IMR-90 (cell line): Measurements from ENCODE around the gene AJAP1. TPM values are rescaled to one million over a fixed set of nuclear protein-coding genes. Genes with fewer than 3 reads are reported as not detected.

Experiments used
- ATAC-seq: fragments of 200-7000 bp; cut with Tn5 transposase; 2 replicates; pipeline ENCODE4 v1.9.1; 2020; ENCODE audit warnings: low read depth, mild to moderate bottlenecking, moderate library complexity
- BruUV-seq: library from RNA; stranded (reverse); fragments of 400-500 nt; replicated peaks from 2 replicates; lab custom pipeline; 2021; lab: Mats Ljungman, UMichigan
- CTCF ChIA-PET: fragments of 300-600 bp; formaldehyde crosslinking; extraction: SDS; loops from one replicate; lab custom pipeline; 2021; ENCODE audit warnings: antibody characterized with exemption; lab: Yijun Ruan, JAX
- POLR2A ChIA-PET: fragments of 300-600 bp; sonication (Branson Sonifier 250); formaldehyde crosslinking; loops from one replicate; lab custom pipeline; 2022; ENCODE audit warnings: antibody characterized with exemption; ENCODE audit not compliant: unreplicated experiment; lab: Charles Lee
- DNase-seq: peaks from one replicate; pipeline ENCODE4 v3.0.0; 2013
- H2AFZ ChIP-seq: replicated peaks from 2 replicates; pipeline ENCODE3; 2013; ENCODE audit warnings: low read length, mild to moderate bottlenecking; ENCODE audit not compliant: poor library complexity
- H2AK5ac ChIP-seq: 2 replicates; pipeline ENCODE4 v1.6.1; 2013; ENCODE audit warnings: low read depth, low read length, inconsistent platforms
- H2AK9ac ChIP-seq: replicated peaks from 2 replicates; pipeline ENCODE3; 2013; ENCODE audit warnings: mild to moderate bottlenecking, low read depth, low read length, moderate library complexity; ENCODE audit not compliant: poor library complexity
- H2BK120ac ChIP-seq: 2 replicates; pipeline ENCODE4 v1.6.1; 2013; ENCODE audit warnings: low read depth, low read length, inconsistent platforms
- H2BK15ac ChIP-seq: 3 replicates; pipeline ENCODE4 v1.6.1; 2013; ENCODE audit warnings: low read depth, low read length, inconsistent platforms
- H2BK20ac ChIP-seq: 2 replicates; pipeline ENCODE4 v1.6.1; 2013; ENCODE audit warnings: low read depth, mild to moderate bottlenecking, inconsistent platforms, low read length, moderate library complexity
- H2BK5ac ChIP-seq: 2 replicates; pipeline ENCODE4 v1.6.1; 2013; ENCODE audit warnings: mild to moderate bottlenecking, low read depth, low read length, inconsistent platforms; ENCODE audit not compliant: poor library complexity, severe bottlenecking
- H3K14ac ChIP-seq: replicated peaks from 2 replicates; pipeline ENCODE4 v1.6.1; 2013; ENCODE audit warnings: low read depth, low read length, inconsistent platforms
- H3K18ac ChIP-seq: 2 replicates; pipeline ENCODE4 v1.6.1; 2013; ENCODE audit warnings: low read depth, low read length, control low read depth
- H3K23ac ChIP-seq: 2 replicates; pipeline ENCODE4 v1.6.1; 2013; ENCODE audit warnings: low read depth, low read length, inconsistent platforms
- H3K27ac ChIP-seq: 2 replicates; pipeline ENCODE4 v1.5.1; 2013; ENCODE audit warnings: mild to moderate bottlenecking, control low read depth, low read length; ENCODE audit not compliant: insufficient read depth
- H3K27me3 ChIP-seq: 2 replicates; pipeline ENCODE4 v1.6.1; 2013; ENCODE audit warnings: low read length; ENCODE audit not compliant: control insufficient read depth, insufficient read depth
- H3K36me3 ChIP-seq: 2 replicates; pipeline ENCODE4 v1.6.1; 2013; ENCODE audit warnings: low read length, mixed read lengths; ENCODE audit not compliant: control insufficient read depth, insufficient read depth
- H3K4ac ChIP-seq: 2 replicates; pipeline ENCODE4 v1.6.1; 2013; ENCODE audit warnings: low read depth, low read length, inconsistent platforms
- H3K4me1 ChIP-seq: 2 replicates; pipeline ENCODE4 v1.6.1; 2013; ENCODE audit warnings: low read length, mixed read lengths; ENCODE audit not compliant: control insufficient read depth, insufficient read depth
- H3K4me2 ChIP-seq: 2 replicates; pipeline ENCODE4 v1.6.1; 2013; ENCODE audit warnings: low read depth, mild to moderate bottlenecking, control low read depth, low read length, moderate library complexity
- H3K4me3 ChIP-seq: 2 replicates; pipeline ENCODE4 v1.5.1; 2013; ENCODE audit warnings: low read depth, mild to moderate bottlenecking, control low read depth, low read length, moderate library complexity; ENCODE audit not compliant: insufficient read depth
- H3K56ac ChIP-seq: 2 replicates; pipeline ENCODE4 v1.6.1; 2013; ENCODE audit warnings: low read length, inconsistent platforms; ENCODE audit not compliant: insufficient read depth; ENCODE audit errors: extremely low read depth
- H3K79me1 ChIP-seq, 2 experiments: 2 replicates each; pipeline ENCODE4 v1.6.1; 2013; ENCODE audit warnings: low read length in 2 of 2, inconsistent platforms in 1 of 2, low read depth in 1 of 2
- H3K9ac ChIP-seq: 2 replicates; pipeline ENCODE4 v1.6.1; 2013; ENCODE audit warnings: low read depth, low read length, control low read depth
- H3K9me1 ChIP-seq: 2 replicates; pipeline ENCODE4 v1.6.1; 2013; ENCODE audit warnings: low read length, inconsistent platforms; ENCODE audit not compliant: insufficient read depth
- H3K9me3 ChIP-seq: 2 replicates; pipeline ENCODE4 v1.6.1; 2013; ENCODE audit warnings: low read length; ENCODE audit not compliant: control insufficient read depth, insufficient read depth
- H4K20me1 ChIP-seq: 2 replicates; pipeline ENCODE4 v1.6.1; 2013; ENCODE audit warnings: low read length, inconsistent platforms; ENCODE audit not compliant: insufficient read depth
- H4K5ac ChIP-seq: 2 replicates; pipeline ENCODE4 v1.6.1; 2013; ENCODE audit warnings: mild to moderate bottlenecking, low read depth, low read length, control low read depth
- H4K8ac ChIP-seq, 2 experiments: 2 replicates each; pipeline ENCODE4 v1.6.1; 2013; ENCODE audit warnings: low read depth in 2 of 2, low read length in 2 of 2, control low read depth in 1 of 2, inconsistent platforms in 1 of 2
- H4K91ac ChIP-seq: 2 replicates; pipeline ENCODE4 v1.6.1; 2013; ENCODE audit warnings: low read depth, low read length, inconsistent platforms; ENCODE audit not compliant: insufficient read depth
- BHLHE40 ChIP-seq: fragments of 150-350 bp; IDR thresholded peaks from 2 replicates; pipeline ENCODE4 v1.6.1; 2016; ENCODE audit warnings: mild to moderate bottlenecking, low read depth, low read length
- CEBPB ChIP-seq: IDR thresholded peaks from 2 replicates; pipeline ENCODE4 v1.6.1; 2012; ENCODE audit warnings: low read depth, low read length, improper control_type of control experiment
- CHD1 ChIP-seq: IDR thresholded peaks from 2 replicates; pipeline ENCODE4 v1.6.1; 2012; ENCODE audit warnings: low read depth, low read length, improper control_type of control experiment
- CTCF ChIP-seq: conservative IDR thresholded peaks from 2 replicates; pipeline ENCODE4 v1.5.1; 2012; ENCODE audit warnings: mild to moderate bottlenecking, low read depth, low read length, improper control_type of control experiment
- ELK1 ChIP-seq: fragments of 150-350 bp; IDR thresholded peaks from 2 replicates; pipeline ENCODE4 v1.6.1; 2016; ENCODE audit warnings: low read depth, mild to moderate bottlenecking, low read length, moderate library complexity, borderline replicate concordance
- FOS ChIP-seq: fragments of 150-350 bp; IDR thresholded peaks from 2 replicates; pipeline ENCODE4 v1.6.1; 2016; ENCODE audit warnings: low read depth, low read length
- MAFK ChIP-seq: IDR thresholded peaks from 2 replicates; pipeline ENCODE4 v1.6.1; 2012; ENCODE audit warnings: low read depth, low read length, improper control_type of control experiment
- MAZ ChIP-seq: IDR thresholded peaks from 2 replicates; pipeline ENCODE4 v1.6.1; 2012; ENCODE audit warnings: low read depth, mild to moderate bottlenecking, low read length, improper control_type of control experiment, moderate library complexity, borderline replicate concordance
- MXI1 ChIP-seq: IDR thresholded peaks from 2 replicates; pipeline ENCODE4 v1.6.1; 2012; ENCODE audit warnings: low read depth, mild to moderate bottlenecking, low read length, moderate library complexity, borderline replicate concordance
- NFE2L2 ChIP-seq: fragments of 150-350 bp; IDR thresholded peaks from 2 replicates; pipeline ENCODE4 v1.6.1; 2016; ENCODE audit warnings: low read depth, mild to moderate bottlenecking, low read length
- POLR2A ChIP-seq: IDR thresholded peaks from 2 replicates; pipeline ENCODE4 v1.6.1; 2012; ENCODE audit warnings: mild to moderate bottlenecking, low read depth, low read length
- RAD21 ChIP-seq: IDR thresholded peaks from 2 replicates; pipeline ENCODE4 v1.6.1; 2012; ENCODE audit warnings: low read length, improper control_type of control experiment
- RCOR1 ChIP-seq: IDR thresholded peaks from 2 replicates; pipeline ENCODE4 v1.6.1; 2012; ENCODE audit warnings: mild to moderate bottlenecking, low read length, improper control_type of control experiment; ENCODE audit not compliant: insufficient replicate concordance
- RFX5 ChIP-seq: IDR thresholded peaks from 2 replicates; pipeline ENCODE4 v1.8.0; 2012; ENCODE audit warnings: low read depth, mild to moderate bottlenecking, low read length, moderate library complexity
- SMC3 ChIP-seq: fragments of 150-350 bp; IDR thresholded peaks from 2 replicates; pipeline ENCODE4 v1.6.1; 2016; ENCODE audit warnings: low read depth, mild to moderate bottlenecking, antibody characterized with exemption, low read length, moderate library complexity
- WGBS, 2 experiments: methylation state at CpG; one replicate each; pipeline versions ENCODE4 v1.1.5 to v1.1.7; 2013; ENCODE audit warnings: missing lambda C conversion rate in 2 of 2; ENCODE audit not compliant: insufficient read length in 1 of 2; ENCODE audit errors: extremely low coverage in 2 of 2; 5-methylcytosine and 5-hydroxymethylcytosine counted together
- dilution Hi-C: fragments of 300-500 bp; cut with HindIII; formaldehyde crosslinking; loops from one replicate; pipeline ENCODE4 v1.14.3; 2018; ENCODE audit warnings: low sequenced_read_pairs; ENCODE audit not compliant: unreplicated experiment
- in situ Hi-C: fragments of 300-500 bp; cut with MboI; formaldehyde crosslinking; loops from 3 replicates; pipeline ENCODE4 v1.14.3; 2019; ENCODE audit warnings: low sequenced_read_pairs, inconsistent platforms, mixed read lengths
- intact Hi-C: fragments of 100-400 bp; cut with micrococcal nuclease; formaldehyde crosslinking; loops from 2 replicates; pipeline ENCODE4 v1.10.0; 2022
- polyA plus RNA-seq, 3 experiments: library from polyadenylated mRNA; depleted of rRNA; stranded (reverse); fragments of >200 nt; gene quantifications; 2 replicates each; pipeline ENCODE4 v1.2.3, GENCODE V29; 2012; ENCODE audit warnings: low replicate concordance in 1 of 3
- total RNA-seq: library from RNA; depleted of rRNA; stranded (reverse); fragments of >200 nt; gene quantifications from 2 replicates; pipeline ENCODE4 v1.2.3, GENCODE V29; 2012
- TF ChIP-seq, protein P1 (sequence below): fragments of 150-350 bp; IDR thresholded peaks from 2 replicates; pipeline ENCODE4 v1.6.1; 2017; ENCODE audit warnings: mild to moderate bottlenecking, antibody characterized with exemption, low read length, low read depth

The AJAP1 gene
- total and polyA plus RNA-seq, 2 of the 4 experiments (the other 2 are of a cell fraction), result under 0.01 to 0.02 TPM

DNA sequence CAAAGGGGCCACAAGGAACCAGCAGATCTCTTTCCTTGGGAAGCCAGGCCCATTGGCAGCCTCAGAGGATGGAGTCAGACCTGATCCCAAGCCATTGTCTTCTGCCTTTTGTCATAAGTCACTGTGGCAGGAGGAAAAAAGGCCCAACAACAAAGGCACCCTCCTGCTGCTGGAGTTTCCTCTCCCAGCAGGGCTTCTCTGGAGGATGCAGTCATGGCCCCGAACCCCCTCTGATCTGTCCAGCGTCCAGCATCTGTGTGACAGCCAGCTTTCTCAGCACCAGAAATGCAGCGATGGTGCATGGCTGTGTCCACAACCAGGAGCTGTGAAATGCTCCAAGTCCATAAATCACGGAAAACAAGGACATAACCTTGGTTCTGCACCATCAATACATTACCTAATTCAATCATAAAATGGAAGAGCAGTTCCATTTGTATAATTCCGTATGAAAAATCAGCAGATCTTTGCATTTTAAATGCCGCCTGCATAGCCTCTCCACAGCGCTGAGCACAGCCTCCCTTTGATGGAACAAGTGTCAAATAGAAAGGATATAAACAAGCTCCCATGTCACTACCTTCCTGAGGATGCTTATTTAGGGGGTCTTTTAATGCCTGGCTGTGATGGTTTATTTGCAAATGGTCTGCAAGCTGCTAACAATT, 30.6 kb downstream of the AJAP1 start:
- H2BK20ac ChIP-seq, result no peak overlapping the region
- H3K18ac ChIP-seq, result no peak overlapping the region
- no peaks in the 10 kb centered on the region for H3K4me1 ChIP-seq
- POLR2A ChIA-PET, result no interaction called here
- H3K9me3 ChIP-seq, result peaks cover 54% of the 10 kb centered on the region
- H2BK120ac ChIP-seq, result no peak overlapping the region
- H3K4me3 ChIP-seq, result no peak overlapping the region
- in situ Hi-C loops, result no loop called here
- H4K20me1 ChIP-seq, result no peaks in the 10 kb centered on the region
- ATAC-seq (no peak), DNase-seq (no peak)
- H3K27ac ChIP-seq, result no peak overlapping the region
- H3K9me1 ChIP-seq, result no peaks in the 10 kb centered on the region
- no peak overlapping the region for H2AFZ ChIP-seq
- H3K36me3 ChIP-seq, result no peaks in the 10 kb centered on the region
- H3K9ac ChIP-seq, result no peak overlapping the region
- no peak overlapping the region for H3K4me2 ChIP-seq
- H4K5ac ChIP-seq, result no peak overlapping the region
- CTCF ChIA-PET, result no interaction called here
- no TSS peak for BruUV-seq
- H3K14ac ChIP-seq, result no peak overlapping the region
- H4K91ac ChIP-seq, result no peak overlapping the region
- no peak for TF ChIP-seq MAZ
- TF ChIP-seq CHD1, result no peak
- no peak for TF ChIP-seq ELK1
- no peak for TF ChIP-seq MAFK
- TF ChIP-seq CTCF, result no peak
- no peak for TF ChIP-seq RAD21
- no peak for TF ChIP-seq RCOR1
- TF ChIP-seq POLR2A, result no peak
- TF ChIP-seq MXI1, result no peak
- TF ChIP-seq BHLHE40, result no peak
- TF ChIP-seq, protein P1, sequence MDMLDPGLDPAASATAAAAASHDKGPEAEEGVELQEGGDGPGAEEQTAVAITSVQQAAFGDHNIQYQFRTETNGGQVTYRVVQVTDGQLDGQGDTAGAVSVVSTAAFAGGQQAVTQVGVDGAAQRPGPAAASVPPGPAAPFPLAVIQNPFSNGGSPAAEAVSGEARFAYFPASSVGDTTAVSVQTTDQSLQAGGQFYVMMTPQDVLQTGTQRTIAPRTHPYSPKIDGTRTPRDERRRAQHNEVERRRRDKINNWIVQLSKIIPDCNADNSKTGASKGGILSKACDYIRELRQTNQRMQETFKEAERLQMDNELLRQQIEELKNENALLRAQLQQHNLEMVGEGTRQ, result no peak
- no peak for TF ChIP-seq SMC3
- no peak for TF ChIP-seq RFX5
- no peak for TF ChIP-seq FOS
- no peak for TF ChIP-seq CEBPB
- TF ChIP-seq NFE2L2, result no peak
- no peak overlapping the region for H4K8ac ChIP-seq
- no peaks in the 10 kb centered on the region for H3K79me1 ChIP-seq
- H2BK15ac ChIP-seq, result no peak overlapping the region
- no peak overlapping the region for H2AK5ac ChIP-seq
- H3K56ac ChIP-seq, result no peak overlapping the region
- H3K27me3 ChIP-seq, result no peaks in the 10 kb centered on the region
- dilution Hi-C loops, result no loop called here
- no peak overlapping the region for H3K23ac ChIP-seq
- H3K4ac ChIP-seq, result no peak overlapping the region
- H2BK5ac ChIP-seq, result no peak overlapping the region
- 12% methylated on average over 4 of the region's 7 CpGs; no CpG with 5 or more reads in 1 of the 2 experiments for WGBS, 2 experiments
- intact Hi-C loops, result no loop called here
- H2AK9ac ChIP-seq, result no peak overlapping the region
